Natural killer cell (primary cell): ENCODE measurements around the gene CMSS1. TPM values are rescaled to one million over a fixed set of nuclear protein-coding genes. Genes with fewer than 3 reads are reported as not detected.

Experiments used
- ATAC-seq, 3 donors: fragments of 150-1000 bp in 2 of 3; fragments of 200-7000 bp in 1 of 3; cut with Tn5 transposase; 1 replicate in 1 of 3; 2 replicates in 2 of 3; pipeline ENCODE4 v1.10.0; 2021; ENCODE audit warnings: mild to moderate bottlenecking in 2 of 3, moderate library complexity in 2 of 3
- DNase-seq, 2 donors: peaks; one replicate each; pipeline versions ENCODE4 v3.0.0 to v3.0.0-alpha.2; 2013 to 2021; ENCODE audit warnings: mixed read lengths in 1 of 2
- H3K27ac ChIP-seq: one replicate; pipeline ENCODE4 v1.5.1; 2013; ENCODE audit warnings: mild to moderate bottlenecking, low read length
- H3K27me3 ChIP-seq: one replicate; pipeline ENCODE4 v1.6.1; 2013; ENCODE audit warnings: low read length; ENCODE audit not compliant: control insufficient read depth, insufficient read depth
- H3K36me3 ChIP-seq: one replicate; pipeline ENCODE4 v1.6.1; 2013; ENCODE audit warnings: low read length; ENCODE audit not compliant: control insufficient read depth, insufficient read depth
- H3K4me1 ChIP-seq: one replicate; pipeline ENCODE4 v1.6.1; 2013; ENCODE audit warnings: low read length; ENCODE audit not compliant: control insufficient read depth, insufficient read depth
- H3K4me3 ChIP-seq: one replicate; pipeline ENCODE4 v1.5.1; 2013; ENCODE audit warnings: low read length
- H3K9me3 ChIP-seq: one replicate; pipeline ENCODE4 v1.6.1; 2013; ENCODE audit warnings: low read length; ENCODE audit not compliant: control insufficient read depth, insufficient read depth
- H3K27ac Mint-ChIP-seq, 2 donors: one replicate each; pipeline ENCODE4 v1.8.0; 2022; ENCODE audit warnings: mild to moderate bottlenecking in 2 of 2, mixed read lengths in 2 of 2, moderate library complexity in 1 of 2
- H3K27me3 Mint-ChIP-seq, 2 donors: one replicate each; pipeline ENCODE4 v1.8.0; 2022; ENCODE audit warnings: low read depth in 2 of 2, mixed read lengths in 2 of 2
- H3K36me3 Mint-ChIP-seq: one replicate; pipeline ENCODE4 v1.8.0; 2022; ENCODE audit warnings: mixed read lengths
- H3K4me1 Mint-ChIP-seq, 2 donors: one replicate each; pipeline ENCODE4 v1.8.0; 2022; ENCODE audit warnings: mixed read lengths in 2 of 2
- H3K4me3 Mint-ChIP-seq: one replicate; pipeline ENCODE4 v1.8.0; 2022; ENCODE audit warnings: mild to moderate bottlenecking, moderate library complexity, mixed read lengths
- H3K9me3 Mint-ChIP-seq, 2 donors: one replicate each; pipeline ENCODE4 v1.8.0; 2022; ENCODE audit warnings: mixed read lengths in 2 of 2
- WGBS: methylation state at CpG from one replicate; pipeline ENCODE4 v1.1.7; 2013; ENCODE audit warnings: missing lambda C conversion rate; ENCODE audit not compliant: insufficient coverage; 5-methylcytosine and 5-hydroxymethylcytosine counted together
- intact Hi-C: fragments of 100-400 bp; cut with micrococcal nuclease; formaldehyde crosslinking; loops from one replicate; pipeline ENCODE4 v1.14.2; 2022
- total RNA-seq, 4 donors: library from RNA; stranded (reverse); fragments of 120-200 nt in 1 of 4; gene quantifications; one replicate each; pipeline versions ENCODE4 v1.2.3 to v1.2.4, GENCODE V29; 2013 to 2022
- TF ChIP-seq, protein P1 (sequence below): fragments of 200-600 bp; IDR thresholded peaks from one replicate; pipeline ENCODE4 v1.8.0; 2022; ENCODE audit warnings: antibody characterized with exemption

CMSS1 gene
- total RNA-seq, 3 donors from 2014 or later (not counting 1 experiment from before 2014, with no cell fraction given) = 7.8 to 12.7 (median 9.2) TPM

DNA sequence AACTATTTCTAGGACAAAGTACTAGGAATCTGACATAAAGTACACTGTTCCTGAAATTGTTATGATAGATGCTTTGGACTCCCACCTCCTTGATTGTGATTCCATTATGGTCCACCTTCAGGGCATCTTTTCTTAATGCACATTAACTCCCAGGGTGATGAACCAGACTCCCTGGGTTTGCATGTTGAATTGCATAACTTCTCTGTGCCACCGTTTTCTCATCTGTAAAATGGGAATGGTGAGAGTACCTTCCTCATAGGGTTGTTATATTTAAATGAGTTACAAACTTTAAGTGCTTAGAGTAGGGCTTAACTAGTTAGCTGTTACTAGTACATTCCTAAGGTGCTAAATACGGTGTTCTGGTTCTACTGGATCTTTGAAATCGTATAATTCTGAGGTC lies 81.9 kb downstream of the CMSS1 start:
- Histone ChIP-seq H3K36me3 (no peaks in the 10 kb centered on the region), H3K27me3 (no peaks in the 10 kb centered on the region), H3K4me1 (no peaks in the 10 kb centered on the region), H3K9me3 (no peaks in the 10 kb centered on the region), H3K4me3 (no peak overlapping the region), H3K27ac (no peak overlapping the region)
- H3K9me3 Mint-ChIP-seq = no peaks in the 10 kb centered on the region
- no peak for ATAC-seq
- intact Hi-C loops = no loop called here
- WGBS = 89% methylated on average over 3 of the region's 3 CpGs
- no peaks in the 10 kb centered on the region for H3K4me1 Mint-ChIP-seq
- no peak overlapping the region for H3K4me3 Mint-ChIP-seq
- no peaks in the 10 kb centered on the region for H3K27me3 Mint-ChIP-seq
- no peaks in the 10 kb centered on the region for H3K36me3 Mint-ChIP-seq
- no peak for DNase-seq
- TF ChIP-seq, protein P1, sequence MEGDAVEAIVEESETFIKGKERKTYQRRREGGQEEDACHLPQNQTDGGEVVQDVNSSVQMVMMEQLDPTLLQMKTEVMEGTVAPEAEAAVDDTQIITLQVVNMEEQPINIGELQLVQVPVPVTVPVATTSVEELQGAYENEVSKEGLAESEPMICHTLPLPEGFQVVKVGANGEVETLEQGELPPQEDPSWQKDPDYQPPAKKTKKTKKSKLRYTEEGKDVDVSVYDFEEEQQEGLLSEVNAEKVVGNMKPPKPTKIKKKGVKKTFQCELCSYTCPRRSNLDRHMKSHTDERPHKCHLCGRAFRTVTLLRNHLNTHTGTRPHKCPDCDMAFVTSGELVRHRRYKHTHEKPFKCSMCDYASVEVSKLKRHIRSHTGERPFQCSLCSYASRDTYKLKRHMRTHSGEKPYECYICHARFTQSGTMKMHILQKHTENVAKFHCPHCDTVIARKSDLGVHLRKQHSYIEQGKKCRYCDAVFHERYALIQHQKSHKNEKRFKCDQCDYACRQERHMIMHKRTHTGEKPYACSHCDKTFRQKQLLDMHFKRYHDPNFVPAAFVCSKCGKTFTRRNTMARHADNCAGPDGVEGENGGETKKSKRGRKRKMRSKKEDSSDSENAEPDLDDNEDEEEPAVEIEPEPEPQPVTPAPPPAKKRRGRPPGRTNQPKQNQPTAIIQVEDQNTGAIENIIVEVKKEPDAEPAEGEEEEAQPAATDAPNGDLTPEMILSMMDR = no peak
- H3K27ac Mint-ChIP-seq = no peak overlapping the region

DNA sequence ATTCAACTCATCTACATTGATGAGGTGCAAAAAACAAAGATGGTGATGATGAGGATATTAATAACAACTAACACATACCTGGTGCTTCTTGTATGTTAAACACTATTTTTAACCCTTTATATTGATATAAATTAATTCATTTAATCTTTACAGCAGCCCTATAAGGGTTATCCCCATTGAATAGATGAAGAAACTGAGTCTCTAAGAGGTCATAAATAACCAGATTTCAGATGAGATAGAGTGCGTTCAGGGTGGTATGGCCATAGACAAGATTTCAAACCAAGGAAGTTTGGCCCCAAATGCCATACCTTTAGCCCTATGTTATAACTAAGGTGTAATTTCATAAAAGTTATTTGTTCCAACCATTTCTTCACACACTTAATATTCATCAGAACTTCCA lies 82.6 kb downstream of the CMSS1 start:
- Histone ChIP-seq H3K27me3 (no peaks in the 10 kb centered on the region), H3K9me3 (no peaks in the 10 kb centered on the region), H3K27ac (no peak overlapping the region), H3K4me3 (no peak overlapping the region), H3K4me1 (no peaks in the 10 kb centered on the region), H3K36me3 (no peaks in the 10 kb centered on the region)
- no peak overlapping the region for H3K27ac Mint-ChIP-seq
- H3K36me3 Mint-ChIP-seq = no peaks in the 10 kb centered on the region
- H3K4me3 Mint-ChIP-seq = no peak overlapping the region
- intact Hi-C loops = no loop called here
- ATAC-seq (no peak), DNase-seq (no peak)
- H3K4me1 Mint-ChIP-seq = no peaks in the 10 kb centered on the region
- H3K9me3 Mint-ChIP-seq = no peaks in the 10 kb centered on the region
- 92% methylated on average over 1 of the region's 1 CpG for WGBS
- H3K27me3 Mint-ChIP-seq = no peaks in the 10 kb centered on the region
- TF ChIP-seq, protein P1 = no peak

DNA sequence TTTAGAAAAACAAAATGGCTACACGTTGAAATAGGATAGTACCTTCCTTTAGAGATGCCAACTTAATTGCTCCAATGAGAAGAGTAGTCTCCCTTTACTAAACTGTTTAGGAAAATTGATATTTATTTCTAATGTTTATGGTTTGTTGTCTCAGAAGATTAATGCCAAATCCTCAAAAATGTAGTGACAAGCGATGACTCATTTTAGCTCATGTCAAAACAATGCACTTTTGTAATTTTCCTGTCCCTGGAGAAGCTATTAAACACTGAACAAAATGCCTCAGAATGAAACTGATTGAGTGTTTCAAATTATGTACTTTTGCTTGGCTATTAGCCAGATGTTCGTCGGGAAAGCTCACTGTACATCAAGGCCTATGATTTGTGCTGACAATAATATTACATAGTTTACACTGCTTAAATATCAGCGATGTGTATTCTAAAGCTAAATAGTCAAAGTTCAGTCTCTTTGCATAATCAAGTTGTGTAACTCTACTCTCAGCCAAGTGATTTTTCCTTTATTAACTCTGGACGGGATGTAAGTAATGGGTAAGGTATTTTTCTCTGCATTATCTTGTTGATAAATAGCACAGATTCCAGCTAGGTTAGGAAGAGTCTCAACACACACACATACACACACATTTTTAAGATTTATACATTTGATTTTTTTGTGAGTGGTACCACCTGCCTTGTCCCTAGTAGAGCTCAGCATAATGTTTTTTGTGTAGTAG lies 83.7 kb downstream of the CMSS1 start:
- no peak for ATAC-seq
- no peaks in the 10 kb centered on the region for H3K4me1 Mint-ChIP-seq
- Histone ChIP-seq H3K27me3 (no peaks in the 10 kb centered on the region), H3K36me3 (no peaks in the 10 kb centered on the region), H3K27ac (no peak overlapping the region), H3K4me3 (no peak overlapping the region), H3K9me3 (no peaks in the 10 kb centered on the region), H3K4me1 (no peaks in the 10 kb centered on the region)
- H3K4me3 Mint-ChIP-seq = no peak overlapping the region
- H3K9me3 Mint-ChIP-seq = no peaks in the 10 kb centered on the region
- TF ChIP-seq, protein P1 = no peak
- no peak for DNase-seq
- no peak overlapping the region for H3K27ac Mint-ChIP-seq
- intact Hi-C loops = no loop called here
- WGBS = 77% methylated on average over 5 of the region's 6 CpGs
- H3K36me3 Mint-ChIP-seq = no peaks in the 10 kb centered on the region
- H3K27me3 Mint-ChIP-seq = no peaks in the 10 kb centered on the region

DNA sequence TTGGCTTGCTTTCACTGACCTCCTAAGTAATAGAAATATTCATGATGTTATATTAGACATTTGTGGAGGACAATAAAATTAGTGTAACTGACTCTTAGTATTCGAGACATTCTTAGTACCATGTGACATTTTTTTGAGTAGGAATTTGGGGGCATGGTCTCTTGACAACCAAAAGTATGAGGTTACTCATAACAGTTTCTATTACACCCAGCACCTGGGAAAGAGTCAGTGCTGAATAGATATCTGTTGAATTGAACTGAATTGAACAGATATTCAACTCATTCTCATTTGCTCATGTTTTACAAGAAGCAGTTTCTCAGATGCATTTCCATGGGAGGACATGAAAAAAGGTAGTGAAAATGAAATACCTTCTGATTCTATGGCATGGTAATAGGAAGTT lies 84.4 kb downstream of the CMSS1 start:
- Mint-ChIP-seq H3K27me3 (no peaks in the 10 kb centered on the region), H3K4me3 (no peak overlapping the region), H3K36me3 (no peaks in the 10 kb centered on the region), H3K4me1 (no peaks in the 10 kb centered on the region), H3K27ac (no peak overlapping the region), H3K9me3 (no peaks in the 10 kb centered on the region)
- H3K4me3 ChIP-seq = no peak overlapping the region
- H3K9me3 ChIP-seq = no peaks in the 10 kb centered on the region
- no peak overlapping the region for H3K27ac ChIP-seq
- 100% methylated on average over 1 of the region's 1 CpG for WGBS
- H3K27me3 ChIP-seq = no peaks in the 10 kb centered on the region
- H3K36me3 ChIP-seq = no peaks in the 10 kb centered on the region
- ATAC-seq = no peak
- H3K4me1 ChIP-seq = no peaks in the 10 kb centered on the region
- DNase-seq = no peak
- intact Hi-C loops = no loop called here
- TF ChIP-seq, protein P1 = no peak
